GM21381 (cell line): Measurements from ENCODE around the gene RRP1.

Experiments used
- ATAC-seq: cut with Tn5 transposase; IDR thresholded peaks from one replicate; pipeline ENCODE4 v1.9.1; 2021; ENCODE audit warnings: mild to moderate bottlenecking, moderate library complexity; ENCODE audit not compliant: unreplicated experiment

Gene RRP1

DNA sequence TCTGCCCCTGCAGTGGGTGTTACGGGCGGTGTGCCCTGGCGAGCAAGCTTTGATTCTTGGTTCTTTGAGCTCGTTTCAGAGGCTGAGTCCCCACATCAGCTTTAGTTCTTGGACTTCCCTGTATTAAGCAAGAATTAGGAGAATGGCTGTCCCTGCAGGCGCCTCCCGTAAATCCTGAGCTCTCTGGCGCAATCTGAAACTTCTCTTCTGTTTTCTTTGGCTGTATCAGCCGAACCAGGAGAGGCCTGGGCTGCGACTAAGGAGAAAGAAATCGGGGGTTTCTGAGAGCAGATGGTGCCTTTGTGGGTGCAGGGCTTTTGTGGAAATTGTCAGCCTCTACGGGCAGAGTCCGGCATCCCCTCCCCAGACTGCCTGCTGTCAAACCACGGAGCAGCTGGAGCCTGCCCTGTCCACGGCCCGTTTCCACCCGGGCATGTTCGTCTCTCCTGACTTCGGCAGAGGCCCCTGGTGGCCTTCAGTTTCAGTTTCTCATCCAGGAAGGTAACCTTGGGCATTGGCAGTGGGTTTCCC lies 31.2 kb upstream of the RRP1 start:
- no peak for ATAC-seq

DNA sequence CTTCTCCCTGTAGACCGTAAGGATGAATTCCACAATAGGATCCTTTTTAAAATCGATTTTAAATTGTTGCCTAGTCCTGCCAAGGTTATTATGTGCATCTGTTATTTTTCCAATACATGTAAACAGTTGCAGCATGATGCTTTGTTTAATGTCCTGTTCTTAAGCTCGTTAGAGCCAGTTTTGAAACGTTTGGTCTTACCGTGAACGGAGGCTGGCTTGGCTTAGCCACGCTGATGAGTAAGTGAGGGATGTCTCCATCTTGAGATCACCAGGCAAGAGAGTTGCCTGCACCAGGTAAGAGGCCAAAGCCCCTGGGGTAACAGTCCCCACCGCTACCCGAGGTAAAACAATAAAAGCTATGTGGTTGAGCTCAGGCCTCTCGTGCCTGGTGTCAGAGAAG lies 30.6 kb upstream of the RRP1 start:
- ATAC-seq: no peak

DNA sequence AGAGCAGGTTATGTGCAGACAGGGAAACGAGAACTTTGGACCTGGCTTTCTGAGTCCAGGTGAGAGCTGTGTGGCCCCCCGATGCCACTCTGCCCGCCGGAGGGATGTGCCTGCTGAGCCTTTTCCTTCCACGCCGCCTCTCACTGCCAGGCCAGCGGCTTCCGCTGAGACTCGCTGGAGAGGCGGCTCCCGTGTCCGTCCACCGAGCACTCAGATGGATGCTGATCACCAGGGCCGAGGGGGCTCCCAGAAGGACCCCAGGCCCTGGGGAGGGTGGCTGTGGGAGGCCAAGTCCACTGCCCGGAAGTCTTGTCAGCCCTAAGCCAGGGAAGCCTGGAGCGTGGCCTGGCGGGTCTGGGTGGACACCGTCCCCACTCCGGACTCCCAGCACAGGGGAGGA lies 29.7 kb upstream of the RRP1 start:
- ATAC-seq: no peak

- ATAC-seq: no peak
Measured at GRCh38 chr21:43760391-43760958, 28.9 kb upstream of the RRP1 start.

DNA sequence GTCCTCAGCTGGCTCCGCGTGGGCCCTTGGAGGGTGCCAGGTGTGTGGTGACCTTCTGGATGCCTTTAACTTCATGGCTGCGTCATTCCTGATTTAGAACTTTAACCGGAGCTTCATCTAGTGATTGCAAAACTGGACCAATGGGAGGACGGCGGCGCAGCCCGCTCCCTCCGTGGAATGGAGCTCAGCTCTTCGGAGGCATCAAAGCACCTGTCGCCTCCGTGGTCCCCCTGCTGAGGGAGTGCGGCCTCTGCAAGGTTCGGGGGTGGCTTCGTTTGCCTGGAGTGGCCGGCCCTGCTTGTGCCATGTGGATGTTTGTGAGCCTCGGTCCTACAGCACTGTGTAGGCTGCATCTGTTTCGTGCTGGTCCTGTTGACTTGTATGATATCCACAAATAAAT lies 27.5 kb upstream of the RRP1 start:
- no peak for ATAC-seq

DNA sequence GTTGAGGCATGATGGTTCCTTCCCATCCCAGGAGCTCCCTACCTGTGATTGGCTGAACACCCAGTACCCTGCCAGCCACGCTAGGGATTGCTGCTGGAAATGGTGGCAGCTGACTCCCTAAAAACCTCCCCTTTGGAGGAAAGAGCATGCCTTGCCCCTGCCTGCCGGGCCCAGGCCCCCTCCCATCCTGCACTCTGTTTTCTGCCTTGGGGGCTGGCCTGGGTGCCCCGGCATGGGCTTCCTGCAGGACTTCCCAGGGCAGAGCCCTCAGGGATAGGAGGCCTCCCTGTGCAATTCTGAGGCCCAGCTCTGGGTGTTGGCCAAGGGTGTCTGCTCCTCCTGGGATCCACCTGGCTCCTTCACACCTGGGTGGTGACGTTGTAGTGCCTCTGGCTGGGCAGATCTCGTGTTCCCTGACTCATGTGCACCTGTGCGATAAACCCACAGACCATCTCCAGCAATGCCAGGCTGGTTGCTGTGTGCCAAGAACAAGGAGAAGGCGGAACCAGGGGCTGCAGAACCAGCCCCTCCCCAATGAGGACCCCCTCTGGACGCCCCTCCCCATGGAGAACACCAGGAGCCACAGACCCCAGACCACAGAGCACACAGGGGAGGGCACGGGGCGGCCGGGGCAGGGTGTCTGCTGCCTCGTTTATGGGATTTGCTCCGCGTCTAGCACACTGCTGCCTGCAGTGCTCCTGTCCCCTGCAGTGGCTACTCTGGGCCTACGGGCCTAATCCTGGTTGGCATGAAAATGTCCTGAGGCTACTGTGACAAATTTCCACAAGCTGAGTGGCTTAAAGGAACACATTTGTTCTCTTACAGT lies 26.9 kb upstream of the RRP1 start:
- ATAC-seq: no peak

DNA sequence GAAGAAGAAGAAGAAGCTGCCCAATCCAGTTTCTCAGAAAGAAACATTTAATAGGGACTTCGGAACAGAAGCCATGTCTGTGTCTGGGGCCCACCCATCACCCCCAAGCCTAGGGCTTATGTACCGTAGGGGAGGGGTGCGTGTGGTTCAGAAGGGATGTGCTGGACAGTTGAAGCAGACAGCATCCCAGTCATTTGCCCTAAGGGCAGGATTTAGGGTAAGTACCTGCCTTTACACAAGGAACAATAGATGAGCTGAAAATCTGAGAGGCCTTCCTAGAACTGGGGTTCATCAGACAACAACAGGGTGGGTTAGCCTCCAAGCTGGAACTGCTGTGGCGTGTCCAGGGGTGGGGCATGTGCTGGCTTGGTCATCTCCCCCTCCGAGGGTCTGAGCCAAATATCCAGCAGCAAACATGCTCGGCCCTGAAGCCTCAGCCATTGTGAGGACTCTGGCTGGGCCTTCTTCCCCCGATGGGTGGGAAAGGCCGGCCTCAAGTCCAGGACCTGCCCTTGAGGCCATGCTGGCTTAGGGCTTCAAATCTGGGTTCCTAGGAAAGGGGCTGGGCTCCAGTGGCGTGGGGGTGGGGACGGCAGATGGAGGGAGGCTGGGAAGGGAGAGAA lies 25.4 kb upstream of the RRP1 start:
- ATAC-seq: no peak

DNA sequence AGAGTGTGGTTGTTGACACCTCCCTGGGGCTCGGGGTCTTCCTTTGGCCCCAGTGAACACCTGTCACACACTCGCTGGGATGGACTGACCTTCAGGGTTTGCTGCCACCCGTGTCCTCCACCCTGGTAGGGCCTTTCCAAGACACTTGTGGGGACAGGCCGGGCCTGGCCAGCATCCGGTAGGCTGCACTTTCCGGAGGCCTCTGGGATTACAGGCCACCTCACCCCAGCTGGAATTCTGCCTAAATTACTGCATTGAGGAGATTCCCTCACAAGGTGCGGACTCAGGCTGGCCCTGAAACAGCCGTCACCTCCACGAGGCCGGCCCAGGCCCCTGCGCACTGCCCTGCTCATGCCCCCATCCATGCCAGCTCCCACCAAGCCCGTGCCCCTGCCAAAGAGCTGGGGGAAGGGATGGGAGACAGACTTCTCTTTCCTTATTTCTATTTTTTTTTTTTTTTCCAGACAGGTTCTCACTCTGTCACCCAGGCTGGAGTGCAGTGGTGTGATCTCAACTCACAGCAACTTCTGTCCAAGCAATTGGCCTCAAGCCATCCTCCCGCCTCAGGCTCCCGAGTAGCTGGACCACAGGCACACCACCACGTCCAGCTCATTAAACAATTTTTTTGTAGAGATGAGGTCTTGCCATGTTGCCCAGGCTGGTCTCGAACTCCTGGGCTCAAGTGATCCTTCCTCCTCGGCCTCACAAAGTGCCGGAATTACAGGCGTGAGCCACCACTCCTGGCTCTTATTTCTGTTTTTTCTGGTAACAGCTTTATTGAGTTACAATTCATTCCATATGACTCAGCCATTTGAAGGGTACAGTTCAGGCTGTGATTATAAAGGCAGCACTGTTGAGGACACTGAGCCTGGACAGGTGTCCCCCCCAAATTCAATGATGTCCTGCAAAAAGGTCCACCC lies 24.5 kb upstream of the RRP1 start:
- ATAC-seq: no peak

DNA sequence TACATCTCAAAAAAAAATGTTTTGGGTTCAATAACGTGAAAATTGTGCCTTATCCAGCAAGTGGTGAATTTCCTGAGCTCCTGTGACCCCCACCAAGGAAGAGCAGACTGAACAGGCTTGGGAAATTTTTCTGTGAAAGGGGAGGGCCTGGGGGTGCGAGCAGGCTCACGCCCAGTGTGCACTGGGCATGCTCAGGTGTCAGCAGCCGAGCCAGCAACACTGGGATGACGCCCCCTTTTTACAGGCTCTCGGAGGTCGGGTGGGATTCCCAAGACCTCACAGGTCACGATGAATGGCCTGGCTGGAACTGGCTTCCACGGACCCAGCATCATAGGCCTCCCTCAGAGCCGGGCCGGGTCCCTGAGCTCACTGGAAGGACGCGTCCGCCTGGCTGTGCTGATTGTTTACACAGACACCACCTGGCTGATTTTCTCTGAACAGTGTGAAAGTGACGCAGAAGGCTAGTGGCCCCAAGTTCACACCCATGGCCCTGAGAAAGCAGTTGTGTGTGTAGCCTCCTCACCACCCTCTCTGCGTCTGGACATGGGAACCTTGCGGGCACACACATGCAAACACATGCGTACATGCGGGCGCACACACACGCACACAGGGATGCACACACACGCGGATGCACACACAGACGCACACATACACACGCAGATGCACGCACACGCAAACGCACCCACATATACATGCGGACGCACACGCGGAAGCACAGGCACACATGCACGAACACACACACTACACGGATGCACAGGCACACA lies 22.5 kb upstream of the RRP1 start:
- no peak for ATAC-seq

DNA sequence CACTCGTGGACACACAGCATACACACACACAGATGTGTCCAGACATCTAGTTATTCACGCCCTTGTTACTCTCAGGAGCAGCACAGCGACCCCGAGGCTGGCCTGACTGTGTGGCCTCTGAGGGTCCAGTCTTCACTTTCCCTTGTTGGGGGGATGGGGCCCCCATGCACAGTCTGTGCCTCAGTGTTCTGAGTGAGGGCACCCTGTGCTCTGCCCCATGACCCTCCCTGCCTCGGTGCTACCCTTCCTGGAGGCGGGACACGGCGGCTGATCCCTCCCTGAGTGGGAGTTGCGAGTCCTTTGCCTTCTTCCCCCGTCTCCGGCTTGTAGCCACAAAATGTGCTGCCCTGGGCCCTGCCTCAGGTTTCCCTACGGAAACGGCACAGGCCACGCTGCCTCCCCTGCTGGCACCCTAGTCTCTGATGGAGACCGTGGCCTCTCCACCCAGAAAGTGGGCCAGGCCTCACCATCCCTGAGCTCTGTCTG lies 21.8 kb upstream of the RRP1 start:
- ATAC-seq: no peak

DNA sequence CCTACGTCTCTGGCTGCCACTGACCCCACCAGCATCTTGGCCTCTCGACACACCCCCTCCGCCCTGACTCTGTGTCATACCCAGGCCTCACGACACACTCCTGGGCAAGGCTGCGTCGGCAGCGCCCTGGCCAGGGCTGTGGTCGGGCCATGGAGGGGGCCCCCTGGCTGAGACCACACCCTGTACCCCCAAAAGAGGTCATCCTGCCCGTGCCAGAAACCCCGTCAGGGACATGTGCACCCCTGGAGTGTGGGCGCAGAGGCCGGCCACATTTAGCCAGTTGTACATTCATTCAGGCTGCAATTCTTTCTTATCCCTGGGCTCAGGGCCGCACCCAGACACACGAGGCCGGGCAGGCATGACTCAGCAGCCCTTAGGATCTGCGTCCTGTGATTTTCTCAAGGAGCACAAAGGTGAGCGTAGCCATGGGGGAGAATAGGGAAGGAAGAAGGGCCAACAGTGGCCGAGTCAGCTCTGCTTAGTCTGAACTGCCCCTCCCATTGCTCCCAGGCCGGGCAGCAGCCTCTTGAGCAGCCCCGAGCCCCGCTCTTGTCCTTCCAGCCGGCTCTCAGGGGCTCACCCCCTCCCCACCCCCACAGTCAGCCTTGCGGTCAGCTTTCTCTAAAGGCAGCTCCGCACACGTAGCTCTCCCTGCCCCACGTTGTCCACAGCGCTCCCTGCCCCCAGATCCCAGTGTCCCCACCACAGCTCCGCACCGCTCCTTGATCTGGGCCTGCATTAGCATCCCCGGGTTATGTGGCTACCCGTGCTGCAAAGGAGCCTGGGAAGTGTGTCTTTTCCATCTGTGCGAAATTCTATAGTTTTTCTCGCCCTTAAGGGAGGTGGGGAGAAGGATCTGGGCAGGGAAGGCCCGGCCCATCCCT lies 21.2 kb upstream of the RRP1 start:
- no peak for ATAC-seq

GRCh38 chr21:43768868-43769167 lies 20.6 kb upstream of the RRP1 start:
- ATAC-seq: no peak

DNA sequence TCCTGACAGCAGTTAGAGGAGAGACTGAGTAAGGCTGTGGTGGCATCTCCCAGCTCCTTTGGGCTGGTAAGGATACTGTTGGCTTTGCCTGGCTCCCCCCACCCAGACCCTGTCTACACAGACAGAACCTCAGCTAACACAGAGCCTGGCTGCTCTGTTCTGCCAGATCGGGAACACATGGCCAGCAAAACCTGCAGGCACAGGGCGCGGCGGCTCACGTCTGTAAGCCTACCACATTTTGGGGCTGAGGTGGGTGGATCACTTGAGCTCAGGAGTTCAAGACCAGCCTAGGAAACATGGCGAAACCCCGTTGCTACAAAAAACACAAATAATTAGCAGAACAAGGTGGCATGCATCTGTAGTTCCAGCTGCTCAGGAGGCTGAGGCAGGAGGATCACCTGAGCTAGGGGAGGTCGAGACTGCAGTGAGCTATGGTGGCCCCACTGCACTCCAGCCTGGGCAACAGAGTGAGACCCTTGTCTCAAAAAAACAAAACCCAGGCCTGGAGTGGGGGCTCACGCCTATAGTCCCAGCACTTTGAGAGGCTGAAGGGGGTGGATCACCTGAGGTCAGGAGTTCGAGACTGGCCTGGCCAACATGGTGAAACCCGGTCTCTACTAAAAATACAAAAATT lies 19.9 kb upstream of the RRP1 start:
- no peak for ATAC-seq

GRCh38 chr21:43770066-43770655 lies 19.2 kb upstream of the RRP1 start:
- no peak for ATAC-seq

DNA sequence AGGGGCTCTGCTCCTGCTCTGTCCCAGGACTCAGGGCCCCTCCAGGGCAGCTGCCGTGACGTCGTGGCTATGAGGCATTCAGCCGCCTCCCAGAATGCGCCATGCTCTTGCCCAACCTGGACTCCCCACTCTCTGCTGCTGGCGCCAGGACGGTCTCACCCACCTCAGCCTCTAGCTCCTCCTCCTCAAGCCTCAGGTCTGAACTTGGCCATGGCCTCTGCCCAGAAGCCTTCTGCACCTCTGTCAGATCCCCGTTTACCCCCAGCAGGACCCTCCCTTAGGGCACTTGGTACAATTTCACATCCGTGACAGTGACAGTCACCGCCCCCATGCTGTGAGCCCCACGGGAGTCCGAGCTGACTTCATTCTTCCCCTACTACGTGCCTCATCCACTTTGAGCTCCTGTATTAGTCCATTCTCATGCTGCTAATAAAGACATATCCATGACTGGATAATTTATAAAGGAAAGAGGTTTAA lies 18.1 kb upstream of the RRP1 start:
- no peak for ATAC-seq

- no peak for ATAC-seq
Measured at GRCh38 chr21:43771698-43772424, 17.5 kb upstream of the RRP1 start.

DNA sequence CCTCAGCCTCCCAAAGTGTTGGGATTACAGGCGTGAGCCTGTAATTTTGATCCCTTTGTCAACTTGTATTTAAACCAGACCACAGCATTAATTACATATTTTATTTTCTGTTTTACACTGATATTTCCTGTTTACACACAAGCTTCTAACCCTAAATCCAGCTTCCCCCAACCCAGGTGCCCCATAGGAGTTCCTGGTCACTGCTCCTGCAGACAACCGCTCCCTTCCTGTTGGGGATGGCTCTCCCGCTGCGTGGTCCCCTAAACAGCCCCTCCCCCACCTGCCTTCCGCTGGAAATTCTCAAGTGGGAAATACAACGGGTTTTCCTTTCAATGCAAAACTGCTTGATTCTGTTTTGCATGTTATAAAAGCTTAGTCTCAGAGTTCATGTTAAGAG lies 17.0 kb upstream of the RRP1 start:
- ATAC-seq: no peak

DNA sequence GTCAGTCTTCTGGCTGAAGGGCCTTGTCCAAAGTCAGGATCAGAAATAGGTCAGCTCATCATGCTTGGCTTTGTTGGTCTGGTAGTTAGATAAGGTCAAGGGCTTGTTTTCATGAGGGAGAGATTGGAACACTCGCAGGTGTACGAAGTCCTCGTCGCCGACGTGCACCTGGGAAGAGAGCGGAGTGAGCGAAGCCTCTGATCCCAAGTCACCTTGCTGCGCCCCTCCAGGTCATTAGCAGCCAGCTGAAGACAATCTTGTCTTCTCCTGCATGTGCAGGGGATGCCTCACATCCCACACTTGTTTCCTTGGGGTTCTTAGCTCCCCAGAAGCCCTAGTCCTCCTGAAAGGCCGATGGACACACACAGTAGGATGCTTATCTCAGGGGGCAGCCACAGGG lies 15.2 kb upstream of the RRP1 start:
- ATAC-seq: no peak
